ENCODE measurements around the gene H19. TPM values are rescaled to one million over a fixed set of nuclear protein-coding genes. Genes with fewer than 3 reads are reported as not detected.

Gene H19
- polyA plus RNA-seq, 3 donors: 191 to 1,541 (median 405) TPM

- no peak overlapping the region for H3K27ac ChIP-seq (ENCODE audit: low read depth, low read length)
- WGBS, 3 donors: 71 to 86% (median 74%) methylated on average over 4 to 11 of the region's 24 CpGs
Observed at GRCh38 chr11:1988667-1989317, 8.8 kb downstream of the H19 start.

- no peak overlapping the region for H3K27ac ChIP-seq (ENCODE audit: low read depth, low read length)
- no CpG with 5 or more reads among the region's 11 CpGs for WGBS, 3 donors
Observed at GRCh38 chr11:1988174-1988573, 9.5 kb downstream of the H19 start.

DNA sequence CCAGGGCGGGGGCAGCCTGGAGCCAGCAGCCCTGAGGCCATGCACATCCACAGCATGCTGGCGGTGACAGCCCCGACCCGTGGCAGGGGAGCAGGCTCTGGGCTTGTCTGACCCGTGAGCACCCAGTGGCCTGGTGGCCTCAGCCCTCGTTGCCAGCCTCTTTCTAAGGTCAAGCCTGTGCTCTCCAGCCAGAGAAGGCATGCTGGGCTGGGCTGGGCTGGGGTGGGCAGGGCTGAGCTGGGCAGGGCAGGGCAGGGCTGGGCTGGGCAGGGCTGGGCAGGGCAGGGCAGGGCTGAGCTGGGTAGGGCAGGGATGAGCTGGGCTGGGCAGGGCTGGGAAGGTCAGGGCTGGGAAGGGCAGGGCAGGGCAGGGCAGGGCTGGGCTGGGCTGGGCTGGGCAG lies 10.6 kb downstream of the H19 start:
- no CpG with 5 or more reads among the region's 6 CpGs for WGBS, 3 donors
- H3K27ac ChIP-seq (ENCODE audit: low read depth, low read length): no peak overlapping the region

DNA sequence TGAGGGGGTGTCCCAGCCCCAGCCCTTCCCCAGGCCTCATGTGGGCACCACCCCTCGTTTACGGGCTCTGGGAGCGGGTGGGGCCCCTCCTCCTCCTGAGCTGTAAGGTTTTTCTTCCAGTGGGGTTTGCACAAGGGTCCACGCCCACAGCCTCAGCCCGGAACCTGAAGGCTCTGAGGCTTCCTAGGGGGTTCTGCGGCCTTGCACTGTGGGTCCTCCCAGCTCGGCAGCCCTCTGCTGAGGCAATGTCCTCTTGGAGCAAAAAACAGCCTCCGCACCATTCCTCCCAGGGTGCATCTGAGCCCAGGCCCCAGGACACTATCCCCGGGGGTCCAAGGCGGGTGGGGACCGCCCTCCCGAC lies 14.1 kb downstream of the H19 start:
- no peak overlapping the region for H3K27ac ChIP-seq (ENCODE audit: low read depth, low read length)
- WGBS, 3 donors: 65 to 81% methylated on average over 11 to 12 of the region's 12 CpGs; no CpG with 5 or more reads in 1 of the 3 donors

GRCh38 chr11:1982873-1983600 lies 14.6 kb downstream of the H19 start:
- no peak overlapping the region for H3K27ac ChIP-seq (ENCODE audit: low read depth, low read length)
- WGBS, 3 donors: no CpG with 5 or more reads among the region's 26 CpGs

GRCh38 chr11:1979607-1980006 lies 18.0 kb downstream of the H19 start:
- no peak overlapping the region for H3K27ac ChIP-seq (ENCODE audit: low read depth, low read length)
- 60 to 82% methylated on average over 1 to 4 of the region's 11 CpGs; no CpG with 5 or more reads in 1 of the 3 donors for WGBS, 3 donors

GRCh38 chr11:1978720-1979473 lies 18.7 kb downstream of the H19 start:
- WGBS, 3 donors: 61 to 100% methylated on average over 1 to 7 of the region's 26 CpGs; no CpG with 5 or more reads in 1 of the 3 donors
- H3K27ac ChIP-seq (ENCODE audit: low read depth, low read length): no peak overlapping the region

GRCh38 chr11:1975185-1975584 lies 22.5 kb downstream of the H19 start:
- H3K27ac ChIP-seq (ENCODE audit: low read depth, low read length): no peak overlapping the region
- WGBS, 3 donors: no CpG with 5 or more reads among the region's 13 CpGs

DNA sequence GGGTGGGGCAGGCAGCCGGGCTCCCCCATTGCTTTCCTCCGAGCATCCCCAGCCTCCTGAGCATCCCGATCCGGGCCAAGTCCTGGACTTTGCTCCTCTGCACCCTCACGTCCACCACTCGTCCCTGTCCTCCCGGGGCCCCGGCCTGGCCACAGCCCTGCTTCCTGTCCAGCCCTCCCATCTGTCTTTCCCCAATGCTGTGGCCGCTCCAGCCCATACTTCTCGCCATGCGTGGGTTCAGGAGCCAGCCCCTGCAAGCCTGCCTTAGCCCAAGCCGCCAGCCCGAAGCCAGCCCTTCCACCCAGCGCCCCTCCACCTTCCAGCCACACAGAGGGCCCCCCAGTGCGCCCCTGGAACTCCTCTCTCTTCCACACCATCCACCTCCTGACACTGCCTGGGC lies 26.7 kb downstream of the H19 start:
- H3K27ac ChIP-seq (ENCODE audit: low read depth, low read length): no peak overlapping the region
- 89 to 91% methylated on average over 7 to 10 of the region's 15 CpGs; no CpG with 5 or more reads in 1 of the 3 donors for WGBS, 3 donors

DNA sequence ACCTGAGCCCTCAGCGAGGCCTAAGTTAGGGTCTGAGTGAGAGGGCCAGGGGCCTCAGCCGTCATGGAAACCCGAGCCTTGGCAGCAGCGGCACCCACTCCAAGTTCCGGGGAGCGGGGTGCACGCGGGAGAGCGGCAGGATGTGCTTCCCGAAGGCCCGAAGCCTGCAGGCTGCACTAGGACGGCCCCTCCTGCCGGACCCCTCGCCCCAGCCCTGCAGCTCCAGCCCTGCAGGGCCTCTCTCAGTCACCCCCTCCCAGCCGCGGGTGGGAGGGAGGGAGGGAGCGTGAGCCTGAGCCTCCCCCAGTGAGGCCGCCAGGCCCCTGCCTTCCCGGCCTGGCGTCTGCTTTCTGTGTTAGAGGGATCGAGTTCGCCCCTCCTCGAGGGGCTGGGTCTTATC lies 27.9 kb downstream of the H19 start:
- no CpG with 5 or more reads among the region's 23 CpGs for WGBS, 3 donors
- H3K27ac ChIP-seq (ENCODE audit: low read depth, low read length): no peak overlapping the region

GRCh38 chr11:1969035-1969434 lies 28.6 kb downstream of the H19 start:
- H3K27ac ChIP-seq (ENCODE audit: low read depth, low read length): no peak overlapping the region
- WGBS, 3 donors: no CpG with 5 or more reads among the region's 21 CpGs

- no CpG with 5 or more reads among the region's 24 CpGs for WGBS, 3 donors
- no peak overlapping the region for H3K27ac ChIP-seq (ENCODE audit: low read depth, low read length)
Observed at GRCh38 chr11:1968454-1969002, 29.1 kb downstream of the H19 start.

DNA sequence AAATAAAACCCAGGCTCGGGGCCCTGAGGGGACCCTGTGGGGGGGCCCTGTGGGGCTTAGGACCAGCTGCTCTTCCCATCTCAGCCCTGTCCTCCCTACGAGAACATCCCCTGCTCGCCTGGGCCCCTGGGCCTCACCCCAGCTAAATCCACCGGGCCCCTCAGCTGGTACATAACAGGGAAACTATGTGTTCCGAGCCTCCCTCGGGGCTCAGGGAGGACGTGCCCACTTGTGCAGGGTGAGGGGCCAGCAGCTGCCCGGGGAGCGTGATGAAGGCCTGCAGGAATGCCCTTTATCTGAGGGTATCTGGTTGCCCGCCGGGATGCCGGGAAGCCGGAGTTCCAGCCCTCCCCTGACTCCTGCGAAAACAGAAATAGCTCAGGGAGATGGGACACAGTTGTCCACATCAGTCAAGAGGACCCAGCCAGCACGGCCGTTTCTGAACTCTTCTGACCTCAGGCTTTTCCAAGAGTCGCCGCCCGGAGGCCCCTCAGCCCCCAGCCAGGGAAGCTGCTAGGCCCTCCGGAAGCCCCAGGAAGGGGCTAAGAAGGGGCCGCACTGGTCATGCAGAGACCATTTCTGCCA lies 29.9 kb downstream of the H19 start:
- 51% methylated on average over 3 of the region's 21 CpGs; no CpG with 5 or more reads in 2 of the 3 donors for WGBS, 3 donors
- no peak overlapping the region for H3K27ac ChIP-seq (ENCODE audit: low read depth, low read length)

DNA sequence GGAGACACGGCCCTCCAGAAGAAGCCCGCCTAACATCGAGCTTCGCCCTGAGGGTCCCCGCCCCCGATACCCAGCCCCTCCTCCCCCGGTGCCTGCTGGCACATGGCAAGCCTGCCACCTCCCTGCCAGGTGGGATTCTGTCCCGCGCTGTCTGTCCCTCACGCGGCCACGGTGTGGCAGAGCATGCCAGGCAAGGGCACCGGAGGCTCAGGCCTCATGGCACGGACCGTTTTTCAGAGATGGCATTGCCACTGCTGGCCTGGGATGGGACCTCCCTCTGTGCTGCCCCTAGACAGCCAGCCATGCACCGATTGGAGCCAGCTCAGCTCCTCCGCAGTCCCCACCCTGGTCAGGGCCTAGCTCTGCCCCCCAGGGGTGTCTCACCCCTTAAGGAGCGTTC lies 31.1 kb downstream of the H19 start:
- H3K27ac ChIP-seq (ENCODE audit: low read depth, low read length): no peak overlapping the region
- WGBS, 3 donors: 91% methylated on average over 8 of the region's 18 CpGs; no CpG with 5 or more reads in 2 of the 3 donors

- H3K27ac ChIP-seq (ENCODE audit: low read depth, low read length): no peak overlapping the region
- no CpG with 5 or more reads among the region's 20 CpGs for WGBS, 3 donors
Observed at GRCh38 chr11:1964955-1965354, 32.7 kb downstream of the H19 start.

- no peak overlapping the region for H3K27ac ChIP-seq (ENCODE audit: low read depth, low read length)
- WGBS, 3 donors: no CpG with 5 or more reads among the region's 17 CpGs
Observed at GRCh38 chr11:1964348-1964747, 33.3 kb downstream of the H19 start.

- 86 to 100% methylated on average over 1 to 2 of the region's 20 CpGs; no CpG with 5 or more reads in 1 of the 3 donors for WGBS, 3 donors
- no peak overlapping the region for H3K27ac ChIP-seq (ENCODE audit: low read depth, low read length)
Observed at GRCh38 chr11:1963864-1964263, 33.8 kb downstream of the H19 start.

- no peak overlapping the region for H3K27ac ChIP-seq (ENCODE audit: low read depth, low read length)
- 85 to 98% methylated on average over 5 of the region's 17 CpGs; no CpG with 5 or more reads in 1 of the 3 donors for WGBS, 3 donors
Observed at GRCh38 chr11:1959786-1960185, 37.9 kb downstream of the H19 start.

- no CpG with 5 or more reads among the region's 18 CpGs for WGBS, 3 donors
Observed at GRCh38 chr11:1958367-1958766, 39.3 kb downstream of the H19 start.

More at GRCh38 chr11:1958367-1958766, 39.3 kb downstream of the H19 start:
- no peak overlapping the region for H3K27ac ChIP-seq (ENCODE audit: low read depth, low read length)

Measured in adipose tissue (tissue), 3 donors.